Activated CD8-positive, alpha-beta memory T cell treated with anti-CD3 and anti-CD28 coated beads for 24 hours (primary cell): ENCODE data around the gene ASB9.
A peak's percentile ranks its signal among the peaks of the same experiment; 100 is the strongest.
"Not testable (repeated sequence)": the region's sequence is repeated elsewhere in the genome, so short reads cannot be mapped to it uniquely, and the experiment has no call there.

Experiments used
- DNase-seq: peaks from one replicate; pipeline ENCODE4 v3.0.0-alpha.2; 2020

ASB9 gene, protein sequence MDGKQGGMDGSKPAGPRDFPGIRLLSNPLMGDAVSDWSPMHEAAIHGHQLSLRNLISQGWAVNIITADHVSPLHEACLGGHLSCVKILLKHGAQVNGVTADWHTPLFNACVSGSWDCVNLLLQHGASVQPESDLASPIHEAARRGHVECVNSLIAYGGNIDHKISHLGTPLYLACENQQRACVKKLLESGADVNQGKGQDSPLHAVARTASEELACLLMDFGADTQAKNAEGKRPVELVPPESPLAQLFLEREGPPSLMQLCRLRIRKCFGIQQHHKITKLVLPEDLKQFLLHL

DNA sequence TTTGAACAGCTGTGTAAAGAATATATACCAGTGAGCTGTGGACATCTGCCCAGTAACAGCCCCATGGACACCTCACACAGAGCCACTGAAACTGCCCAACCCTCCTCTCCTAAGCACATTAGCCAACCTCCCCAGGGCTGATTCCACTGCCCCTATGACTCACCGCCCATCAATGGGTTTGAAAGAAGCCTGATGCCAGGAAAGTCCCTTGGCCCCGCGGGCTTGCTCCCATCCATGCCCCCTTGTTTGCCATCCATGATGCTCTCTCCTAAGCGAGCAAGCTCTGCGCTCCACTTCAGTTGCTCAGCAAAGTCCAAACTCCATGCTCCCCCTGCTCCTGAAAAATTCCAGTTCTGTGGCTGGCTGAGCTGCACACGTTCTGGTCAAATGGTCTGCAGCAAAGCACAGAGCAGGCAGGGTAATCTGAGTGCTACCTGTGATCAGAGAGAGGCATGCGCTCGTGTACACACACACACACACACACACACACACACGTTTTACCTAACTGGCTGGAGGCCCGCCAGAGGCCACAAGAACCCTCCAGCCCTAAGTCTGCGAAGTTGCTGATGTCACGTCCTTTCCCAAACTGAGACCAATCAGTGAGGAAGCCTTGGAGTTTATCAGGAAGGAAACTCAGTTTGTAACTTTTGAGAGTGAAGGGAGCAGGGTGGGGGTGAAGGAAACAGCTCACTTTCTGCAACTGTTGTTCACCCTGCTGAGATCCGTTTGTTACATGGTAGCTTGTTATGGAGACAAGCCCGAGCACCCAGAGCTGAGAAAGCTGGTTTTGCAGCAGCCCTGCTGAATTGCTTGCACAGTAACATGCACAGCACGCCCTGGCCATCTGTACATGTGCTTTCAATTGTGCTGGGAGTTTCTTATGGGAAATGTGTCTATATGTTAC is at the start of gene ASB9:
TSS of gene ASB9 (minus strand) at position 466 of the 904 bp plus-strand sequence. CDS start at position 257, 209 bp downstream.
- peak; percentile 58 for DNase-seq

DNA sequence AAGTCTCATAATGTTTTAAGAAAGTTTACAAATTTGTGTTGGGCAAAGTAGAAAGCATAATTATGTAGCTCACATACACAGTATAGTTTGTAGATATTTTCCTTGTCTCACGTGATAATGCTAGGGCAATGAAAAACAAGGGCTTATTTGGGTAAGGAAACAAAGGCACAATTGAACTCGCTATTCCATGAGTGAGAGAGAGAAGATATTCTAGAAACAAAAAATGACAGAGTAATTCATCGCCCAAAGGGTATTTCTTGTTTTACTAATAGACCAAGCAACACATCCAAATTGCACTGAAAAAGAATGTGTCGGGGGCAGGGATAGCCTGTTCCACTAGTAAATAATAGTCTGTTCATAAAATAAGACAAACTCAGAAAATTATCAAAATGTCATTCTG is 49.2 kb upstream of the ASB9 start:
- no peak for DNase-seq

DNA sequence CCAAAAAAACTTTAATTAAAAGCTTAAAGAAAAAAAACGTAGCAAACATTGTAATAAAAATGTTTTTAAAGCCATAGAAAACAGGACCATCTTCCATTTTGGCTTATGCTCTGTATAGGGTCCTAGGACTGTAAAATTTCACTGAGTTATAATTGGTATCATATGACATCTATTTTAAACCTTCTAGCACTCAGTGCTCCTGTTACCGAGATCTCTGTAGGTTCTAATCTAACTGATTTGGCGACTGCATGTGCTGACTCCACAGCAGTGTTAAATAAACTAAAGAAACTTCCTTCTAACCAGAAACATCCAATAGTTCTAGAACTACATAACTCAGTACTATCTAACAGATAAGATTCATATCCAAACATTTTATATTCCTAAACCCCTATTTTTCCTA is 45.6 kb upstream of the ASB9 start, which contains the start of gene ASB11:
TSS of gene ASB11 (minus strand) at position 132 of the 400 bp plus-strand sequence. CDS start at position 97, 35 bp downstream.
- no peak for DNase-seq

DNA sequence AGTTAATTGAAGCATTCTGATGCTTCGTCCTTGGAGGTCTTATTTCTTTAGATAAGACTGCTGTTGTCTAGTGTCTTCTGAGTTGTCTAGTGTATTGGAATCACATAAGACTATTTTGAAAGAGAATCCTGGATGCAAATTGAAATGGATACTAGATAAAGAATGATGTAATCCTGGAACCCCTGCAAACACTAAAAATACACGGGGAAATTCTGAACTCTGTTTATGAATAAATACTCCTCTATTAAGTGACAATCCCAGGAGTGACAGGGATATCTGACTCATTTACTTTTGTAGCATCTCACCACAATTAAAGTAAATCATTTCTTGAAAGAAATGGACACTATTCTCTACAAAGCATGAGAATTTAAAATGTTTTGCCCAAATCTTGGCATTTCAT is 44.6 kb upstream of the ASB9 start:
- DNase-seq, result no peak

DNA sequence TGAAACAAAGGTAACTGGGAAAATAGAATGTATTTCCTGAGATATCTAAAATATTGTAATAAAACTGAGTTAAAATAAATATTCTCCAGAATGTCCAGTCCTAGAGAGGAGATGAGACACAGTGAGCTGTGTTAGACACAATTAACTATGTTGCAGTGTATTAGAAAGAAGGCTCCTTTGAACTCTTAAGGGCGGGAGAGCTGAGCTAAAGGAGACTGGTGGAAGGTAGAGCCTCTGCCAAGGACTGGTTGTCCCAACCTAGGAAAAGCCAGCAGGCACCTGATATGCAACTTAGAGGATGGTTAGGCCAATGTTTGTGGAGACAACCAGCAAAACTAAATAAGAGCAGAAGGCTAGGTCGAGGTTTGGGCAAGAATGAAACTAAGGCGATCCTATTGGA is 41.2 kb upstream of the ASB9 start:
- no peak for DNase-seq

DNA sequence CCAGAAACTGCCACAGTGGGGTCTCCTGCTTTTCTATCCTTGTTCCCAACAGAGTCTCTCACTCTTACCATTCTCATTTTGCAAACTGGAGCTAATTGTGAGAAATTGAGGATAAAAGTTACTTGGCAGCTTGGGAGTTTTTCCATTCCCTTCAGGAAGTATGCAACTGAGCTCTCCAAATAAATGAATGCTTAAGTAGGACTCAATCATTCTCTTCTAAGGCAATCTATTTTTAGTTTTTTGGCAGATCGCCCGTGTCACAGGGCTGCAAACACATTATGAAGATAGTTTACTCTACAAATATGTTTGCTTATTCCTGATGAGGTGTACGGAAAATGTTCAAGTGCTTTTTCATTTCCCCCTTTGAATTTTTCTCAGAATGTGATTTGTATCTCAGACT is 40.2 kb upstream of the ASB9 start:
- no peak for DNase-seq

DNA sequence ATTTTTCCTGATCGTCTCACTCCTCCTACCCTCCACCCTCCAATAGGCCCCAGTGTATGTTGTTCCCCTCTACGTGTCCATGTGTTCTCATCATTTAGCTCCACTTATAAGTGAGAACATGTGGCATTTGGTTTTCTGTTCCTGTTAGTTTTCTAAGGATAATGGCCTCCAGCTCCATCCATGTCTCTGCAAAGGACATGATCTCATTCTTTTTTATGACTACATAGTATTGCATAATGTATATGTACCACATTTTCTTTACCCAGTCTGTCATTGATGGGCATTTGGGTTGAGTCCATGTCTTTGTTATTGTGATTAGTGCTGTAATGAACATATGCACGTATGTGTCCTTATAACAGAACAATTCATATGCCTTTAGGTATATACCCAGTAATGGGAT is 36.0 kb upstream of the ASB9 start:
- not testable (repeated sequence) for DNase-seq

DNA sequence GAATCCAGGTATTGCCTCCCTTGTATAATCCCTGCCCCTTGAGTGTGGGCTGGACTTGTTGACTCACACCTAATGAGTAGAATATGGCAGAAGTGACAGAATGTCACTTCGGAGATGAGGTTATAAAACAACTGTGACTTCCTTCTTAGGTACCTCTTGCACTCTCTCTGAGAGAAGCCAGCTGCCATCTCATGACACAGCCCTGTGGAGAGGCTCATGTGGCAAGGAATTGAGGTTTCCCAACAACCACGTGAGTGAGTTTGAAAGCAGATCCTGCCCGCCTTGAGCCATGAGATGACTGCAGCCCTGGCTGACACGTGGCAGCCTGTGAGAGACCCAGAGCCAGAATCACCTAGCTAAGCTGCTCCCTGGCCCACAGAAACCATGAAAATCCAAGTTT is 32.0 kb upstream of the ASB9 start:
- DNase-seq, result no peak

DNA sequence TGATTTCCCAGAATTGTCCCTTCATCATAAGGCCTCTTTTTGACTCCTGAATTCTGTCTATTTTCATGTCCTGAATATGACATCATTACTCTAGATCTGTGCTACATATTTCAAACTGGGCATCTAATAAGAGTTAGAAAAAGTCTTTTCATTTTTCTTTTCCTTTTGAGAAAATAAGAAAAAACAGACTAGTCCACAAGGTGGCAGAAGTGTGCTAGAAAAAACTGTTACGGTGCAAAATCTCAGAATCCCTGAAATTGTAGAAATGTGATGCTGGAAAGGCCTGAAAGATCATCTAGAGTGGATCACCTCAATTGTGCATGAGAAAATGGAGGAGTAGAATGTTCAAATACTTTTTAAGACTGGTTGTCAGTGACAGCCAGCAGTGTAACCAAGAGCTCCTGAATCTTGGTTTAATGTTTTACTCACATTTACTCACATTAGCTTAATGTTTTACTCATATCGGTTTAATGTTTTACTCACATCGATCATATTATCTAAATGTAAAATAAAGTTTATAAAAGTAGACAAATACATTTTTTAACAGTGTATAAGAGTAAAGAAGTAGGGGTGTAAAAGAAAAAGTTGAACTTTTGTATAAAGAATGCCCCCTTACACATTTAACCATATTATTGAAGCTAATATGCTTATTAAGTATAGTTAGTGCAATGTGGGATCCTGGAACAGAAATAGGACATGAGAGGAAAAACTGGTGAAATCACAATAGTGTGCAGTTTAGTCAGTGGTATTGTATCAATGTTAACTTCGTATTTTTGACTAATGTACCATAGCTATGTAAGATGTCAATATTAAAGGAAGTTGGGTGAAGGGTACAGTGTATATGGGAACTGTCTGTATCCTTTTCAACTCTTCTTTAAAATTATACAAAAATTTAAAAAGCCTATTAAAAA is 30.3 kb upstream of the ASB9 start:
- DNase-seq, result no peak

DNA sequence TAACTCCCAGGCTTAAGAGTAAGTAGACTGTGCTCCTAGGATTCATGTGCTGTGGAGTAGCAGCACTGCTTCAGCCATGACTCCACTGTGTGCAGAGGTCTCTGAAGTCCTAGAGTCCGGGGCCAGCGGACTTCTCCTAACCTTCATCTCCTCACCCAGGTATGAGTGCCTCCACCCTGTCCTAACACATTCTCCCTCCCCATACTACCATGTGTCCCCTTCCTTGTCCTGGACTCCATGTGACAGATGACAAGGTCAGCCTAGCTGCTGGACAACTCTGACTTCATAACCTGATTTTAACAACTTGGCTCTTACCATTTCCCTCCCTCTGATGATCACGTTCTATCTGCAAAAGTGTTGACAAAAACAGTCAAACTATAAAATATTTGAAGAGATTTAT is 28.9 kb upstream of the ASB9 start:
- no peak for DNase-seq

DNA sequence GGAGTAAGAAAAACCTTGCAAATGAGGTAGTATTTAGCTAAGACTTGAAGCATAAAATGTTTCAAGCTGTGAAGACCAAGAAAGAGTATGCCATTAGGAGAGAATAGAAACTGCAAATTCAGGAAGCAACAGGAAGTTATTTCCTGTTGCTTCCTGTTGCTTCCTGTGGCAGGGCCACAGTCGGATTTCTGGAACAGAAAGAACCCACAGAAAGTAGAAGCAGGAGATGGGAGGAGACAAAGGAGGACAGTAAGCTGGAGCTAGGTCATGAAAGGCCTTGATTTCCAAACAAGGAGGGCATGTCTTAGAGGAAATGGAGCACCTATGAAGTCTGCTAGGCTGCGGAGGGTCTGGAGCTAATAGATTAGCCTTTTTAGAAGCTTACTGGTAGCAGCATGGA is 28.3 kb upstream of the ASB9 start:
- no peak for DNase-seq

DNA sequence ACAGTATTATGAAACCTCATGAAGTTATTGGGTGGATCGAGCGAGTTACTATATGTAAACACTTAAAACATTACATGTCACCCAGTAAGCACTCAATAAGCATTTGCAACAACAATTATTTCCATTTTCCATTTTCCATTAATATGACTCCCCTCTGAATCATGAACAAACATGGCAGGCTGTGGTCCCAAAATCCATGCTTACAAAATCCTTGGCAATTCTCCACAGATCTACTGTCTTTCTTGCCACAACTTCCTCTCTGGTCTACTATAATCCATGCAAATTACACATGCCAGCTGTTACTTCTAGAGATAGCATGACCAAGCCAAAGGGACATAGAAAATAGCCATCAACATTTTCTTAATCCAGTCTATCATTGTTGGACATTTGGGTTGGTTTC is 23.6 kb upstream of the ASB9 start:
- DNase-seq, result no peak

DNA sequence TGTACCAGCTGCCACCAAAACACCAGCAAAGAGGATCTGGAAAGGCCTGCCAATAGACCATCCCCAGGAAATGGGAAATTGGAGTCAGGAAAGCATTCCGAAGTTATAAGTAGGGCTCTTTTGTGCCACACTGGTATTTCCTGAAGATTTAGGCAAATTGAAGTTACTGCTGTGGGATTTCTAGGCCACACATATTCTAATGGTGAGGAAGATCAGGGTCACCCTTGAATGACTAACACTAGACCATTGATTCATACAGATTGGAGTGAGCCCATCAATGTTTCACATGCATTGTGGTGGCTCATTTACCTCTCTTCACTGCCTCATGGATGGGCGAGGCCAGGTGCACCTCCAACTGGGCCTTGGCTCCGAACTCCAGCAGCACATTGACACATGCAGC is 23.0 kb upstream of the ASB9 start:
- DNase-seq, result no peak

DNA sequence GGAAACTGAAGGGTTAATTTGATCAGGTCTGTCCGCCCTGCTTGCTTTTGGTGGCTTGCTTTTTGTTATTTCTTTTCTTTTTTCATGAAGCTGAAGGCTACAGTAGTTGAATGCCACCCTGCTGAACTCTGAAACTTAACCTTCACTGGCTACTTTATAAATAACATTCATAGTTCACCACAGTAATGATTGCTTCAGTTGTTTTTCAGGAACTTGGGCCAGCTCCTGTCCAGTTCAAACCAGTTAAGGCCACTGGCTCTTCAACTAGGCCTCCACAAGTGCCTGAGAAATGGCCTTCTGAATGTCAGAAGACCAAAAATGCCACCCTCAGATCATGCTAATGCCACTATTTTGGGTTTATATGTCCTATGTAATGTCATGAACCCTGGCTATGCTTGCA is 7.7 kb upstream of the ASB9 start:
- no peak for DNase-seq

DNA sequence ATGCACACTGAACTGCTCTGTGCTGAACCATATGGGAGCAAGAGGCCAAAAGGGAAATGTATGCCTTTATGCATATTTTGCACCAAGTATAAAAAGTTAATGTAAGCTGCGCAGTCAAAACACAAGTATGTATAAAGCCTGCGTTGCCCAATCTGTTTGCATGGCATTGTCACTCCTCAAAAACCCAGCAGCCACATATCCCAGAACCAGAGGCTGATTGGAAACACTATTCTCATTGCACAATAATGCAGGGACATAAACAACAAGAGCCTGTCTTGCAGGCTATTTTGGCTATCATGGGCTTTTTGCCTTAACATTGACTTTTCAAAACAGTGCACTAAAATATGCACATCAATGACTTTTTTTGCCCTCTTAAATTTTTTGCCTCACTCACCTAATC is 5.1 kb upstream of the ASB9 start:
- no peak for DNase-seq

DNA sequence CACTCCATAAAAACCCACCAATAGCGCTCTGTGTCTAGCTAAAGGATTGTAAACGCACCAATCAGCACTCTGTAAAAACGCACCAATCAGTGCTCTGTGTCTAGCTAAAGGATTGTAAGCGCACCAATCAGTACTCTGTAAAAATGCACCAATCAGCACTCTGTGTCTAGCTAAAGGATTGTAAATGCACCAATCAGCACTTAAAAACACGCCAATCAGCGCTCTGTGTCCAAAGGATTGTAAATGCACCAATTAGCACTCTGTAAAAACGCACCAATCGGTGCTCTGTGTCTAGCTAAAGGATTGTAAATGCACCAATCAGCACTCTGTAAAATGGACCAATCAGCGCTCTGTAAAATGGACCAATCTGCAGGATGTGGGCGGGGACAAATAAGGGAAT is 3.4 kb upstream of the ASB9 start:
- not testable (repeated sequence) for DNase-seq

DNA sequence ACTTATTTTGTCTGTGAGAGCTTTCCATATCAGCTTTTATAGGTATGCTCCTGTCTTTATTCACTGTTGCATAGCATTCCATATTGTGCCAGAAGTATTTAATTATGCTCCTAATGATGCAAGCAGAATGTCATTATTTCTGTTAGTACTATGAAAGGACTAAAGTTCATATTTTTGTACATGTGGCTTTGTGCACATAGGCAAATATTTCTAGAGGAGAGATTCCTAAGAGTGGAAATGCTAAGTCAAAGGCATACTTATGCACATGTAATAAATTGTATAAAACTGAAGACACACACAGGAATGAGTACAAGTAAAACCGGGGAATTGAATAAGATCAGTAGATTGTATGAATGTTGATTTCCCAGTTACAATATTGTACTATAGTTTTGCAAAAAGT is 1.9 kb upstream of the ASB9 start:
- DNase-seq, result no peak

DNA sequence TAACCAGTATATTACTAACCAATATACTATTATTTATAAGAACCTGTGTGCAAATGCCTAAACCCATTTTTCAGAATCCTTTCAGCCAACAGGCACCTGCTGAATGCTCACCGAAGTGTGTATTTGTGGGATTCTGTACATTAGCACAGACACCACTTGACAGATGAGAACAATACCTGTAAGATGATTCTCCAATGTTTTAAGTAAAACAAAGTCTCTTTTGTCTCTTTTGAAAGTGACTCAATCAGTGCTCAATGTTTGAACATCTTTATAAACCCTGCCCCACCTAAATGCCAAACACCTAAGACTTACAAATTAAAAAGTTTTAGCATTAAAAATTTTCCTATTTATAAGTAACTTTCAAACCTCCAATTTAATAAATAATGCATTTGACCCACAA is 763 bp downstream of the ASB9 start:
- DNase-seq, result no peak

DNA sequence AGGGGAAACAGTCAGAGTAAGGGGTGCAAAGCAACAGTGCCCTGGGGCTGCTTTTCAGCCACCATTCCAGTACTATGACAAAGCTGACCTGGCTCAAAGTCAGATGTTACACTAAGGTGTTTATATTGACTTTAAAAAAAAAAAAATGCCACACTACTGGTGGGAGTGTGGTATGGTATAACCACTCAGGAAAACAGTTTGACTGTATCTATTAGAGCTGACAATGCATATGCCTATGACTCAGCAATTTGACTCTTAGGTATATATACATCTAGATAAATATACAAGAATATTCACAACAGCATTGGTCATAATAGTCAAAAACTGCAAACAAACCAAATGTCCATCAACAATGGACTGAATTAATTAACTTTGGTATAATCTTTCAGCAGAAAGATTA is 15.0 kb downstream of the ASB9 start:
- no peak for DNase-seq

DNA sequence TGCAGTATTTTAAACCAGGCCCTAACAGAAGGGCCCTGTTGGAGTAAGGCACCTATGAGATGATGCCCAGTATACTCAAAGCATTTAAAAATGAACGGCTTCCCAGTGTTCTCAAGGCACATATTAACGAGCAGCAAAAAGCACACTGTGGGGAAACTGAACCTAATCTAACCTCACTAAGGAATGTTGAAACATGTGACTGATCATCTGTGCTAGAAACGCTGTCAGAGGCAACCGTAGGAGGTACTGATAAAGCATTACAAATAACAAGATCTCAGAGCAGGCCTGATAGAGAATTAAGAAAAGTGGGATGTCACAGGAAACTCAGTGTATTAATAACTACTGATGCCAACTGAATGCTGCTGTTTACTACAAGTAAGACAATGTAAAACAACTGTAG is 24.0 kb downstream of the ASB9 start:
- no peak for DNase-seq

DNA sequence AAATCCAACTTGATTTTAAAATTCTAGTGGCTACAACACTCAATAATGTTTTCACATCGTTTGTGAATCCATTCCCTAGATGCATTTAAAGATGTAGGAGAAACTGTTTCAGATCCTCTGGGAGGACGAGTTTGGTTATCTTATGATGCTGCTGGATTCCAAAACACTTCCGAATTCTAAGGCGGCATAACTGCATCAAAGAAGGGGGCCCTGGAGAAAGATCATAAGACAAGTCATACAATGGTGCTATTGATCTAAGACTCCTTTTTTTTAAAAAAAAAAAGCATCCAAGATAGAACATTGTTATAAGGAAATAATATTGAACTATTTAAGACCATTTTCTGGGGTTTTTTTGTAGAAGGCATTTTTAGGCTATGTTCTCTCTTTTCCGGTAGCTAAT is 25.5 kb downstream of the ASB9 start:
- DNase-seq, result no peak

DNA sequence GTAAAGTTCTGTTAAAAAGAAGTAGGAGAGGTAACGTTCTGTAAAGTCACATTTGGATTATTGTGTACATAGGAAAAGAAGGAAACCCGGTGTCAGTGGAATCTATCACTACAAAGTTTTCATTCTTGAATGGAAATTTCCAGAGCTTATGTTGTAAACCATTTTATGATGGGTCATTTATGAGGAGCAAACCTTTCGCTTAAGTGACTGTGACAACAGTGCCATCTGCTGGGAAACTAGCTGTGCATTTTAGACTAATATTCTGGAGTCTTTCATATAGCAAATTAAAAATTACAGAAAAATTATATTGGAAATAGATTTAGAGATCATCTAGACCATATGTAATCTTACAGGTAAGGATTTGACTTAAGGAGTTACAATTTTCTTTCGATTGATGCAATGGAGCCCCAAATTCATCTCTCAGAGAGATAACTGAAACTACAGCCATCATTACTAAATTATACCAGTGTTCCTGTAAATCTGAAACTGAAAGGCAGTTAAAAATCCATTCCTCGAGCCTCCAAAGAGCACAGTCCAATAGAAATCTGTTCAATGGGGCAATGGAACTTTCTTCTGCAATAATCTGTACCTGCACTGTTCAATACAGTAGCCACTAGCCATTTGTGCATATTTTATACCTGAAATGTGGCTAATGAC is 26.9 kb downstream of the ASB9 start:
- DNase-seq, result no peak

DNA sequence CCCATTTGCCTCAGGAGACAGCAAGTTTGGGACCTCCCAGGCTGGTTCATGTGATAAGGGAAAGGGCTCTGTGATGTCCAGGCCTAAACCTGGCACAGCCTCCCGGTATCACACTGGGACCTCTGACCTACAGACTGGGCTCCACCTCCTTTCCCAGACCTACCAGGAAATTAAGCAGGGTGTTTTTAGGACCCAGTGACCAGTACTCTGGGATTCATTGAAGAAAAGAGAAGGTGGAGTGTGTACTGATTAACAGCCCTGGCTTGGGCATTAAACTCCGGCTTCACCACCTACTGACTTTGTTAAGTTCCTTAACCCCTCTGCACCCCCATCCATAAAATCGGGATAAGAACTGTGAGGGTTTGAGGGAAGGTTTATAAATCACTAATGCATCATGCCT is 28.6 kb downstream of the ASB9 start:
- no peak for DNase-seq
